H9 (cell line): ENCODE data around the gene KTN1. TPM values are rescaled to one million over a fixed set of nuclear protein-coding genes. Genes with fewer than 3 reads are reported as not detected.

Experiments used
- DNase-seq: peaks from one replicate; pipeline ENCODE4 v3.0.0-alpha.2; 2017
- H2AFZ ChIP-seq: one replicate; pipeline ENCODE4 v1.6.1; 2013; ENCODE audit warnings: mild to moderate bottlenecking, low read length, control low read depth, moderate library complexity
- H2AK5ac ChIP-seq: 2 replicates; pipeline ENCODE4 v1.6.1; 2013; ENCODE audit warnings: low read length, control low read depth, mixed read lengths; ENCODE audit not compliant: insufficient read length
- H2BK120ac ChIP-seq: one replicate; pipeline ENCODE4 v1.6.1; 2013; ENCODE audit warnings: low read depth, mild to moderate bottlenecking, low read length, control low read depth, inconsistent platforms; ENCODE audit not compliant: poor library complexity, severe bottlenecking
- H2BK12ac ChIP-seq: 2 replicates; pipeline ENCODE4 v1.6.1; 2013; ENCODE audit warnings: low read length, control low read depth, mixed read lengths, low read depth; ENCODE audit not compliant: insufficient read length
- H2BK15ac ChIP-seq: 2 replicates; pipeline ENCODE4 v1.6.1; 2013; ENCODE audit warnings: low read depth, low read length, control low read depth
- H2BK20ac ChIP-seq: one replicate; pipeline ENCODE4 v1.6.1; 2013; ENCODE audit warnings: low read depth, mild to moderate bottlenecking, low read length, control low read depth, inconsistent platforms; ENCODE audit not compliant: poor library complexity, severe bottlenecking
- H2BK5ac ChIP-seq: 2 replicates; pipeline ENCODE4 v1.6.1; 2013; ENCODE audit warnings: low read length, control low read depth, mixed read lengths; ENCODE audit not compliant: insufficient read length
- H3K14ac ChIP-seq: 2 replicates; pipeline ENCODE4 v1.6.1; 2013; ENCODE audit warnings: low read length, control low read depth; ENCODE audit not compliant: insufficient read depth
- H3K18ac ChIP-seq: 2 replicates; pipeline ENCODE4 v1.6.1; 2013; ENCODE audit warnings: low read depth, mild to moderate bottlenecking, mixed read lengths, low read length, control low read depth; ENCODE audit not compliant: insufficient read length
- H3K23ac ChIP-seq: 2 replicates; pipeline ENCODE4 v1.6.1; 2013; ENCODE audit warnings: low read length, control low read depth, mixed read lengths, low read depth; ENCODE audit not compliant: insufficient read length
- H3K23me2 ChIP-seq: 2 replicates; pipeline ENCODE4 v1.6.1; 2013; ENCODE audit warnings: low read depth, mild to moderate bottlenecking, mixed read lengths, low read length, control low read depth; ENCODE audit not compliant: insufficient read length, poor library complexity, severe bottlenecking
- H3K27ac ChIP-seq: 2 replicates; pipeline ENCODE4 v1.5.1; 2013; ENCODE audit warnings: low read length, control low read depth, mixed read lengths, low read depth; ENCODE audit not compliant: insufficient read length
- H3K27me3 ChIP-seq: 2 replicates; pipeline ENCODE4 v1.6.1; 2013; ENCODE audit warnings: low read length, control low read depth, inconsistent platforms; ENCODE audit not compliant: insufficient read depth
- H3K4ac ChIP-seq: 2 replicates; pipeline ENCODE4 v1.6.1; 2013; ENCODE audit warnings: low read depth, mild to moderate bottlenecking, control low read depth, inconsistent platforms, low read length, moderate library complexity
- H3K4me1 ChIP-seq: 2 replicates; pipeline ENCODE4 v1.6.1; 2013; ENCODE audit warnings: low read length, control low read depth, inconsistent platforms; ENCODE audit not compliant: insufficient read depth
- H3K4me2 ChIP-seq: 2 replicates; pipeline ENCODE4 v1.6.1; 2013; ENCODE audit warnings: low read length, control low read depth, mixed read lengths; ENCODE audit not compliant: insufficient read length, insufficient read depth
- H3K56ac ChIP-seq: 2 replicates; pipeline ENCODE4 v1.6.1; 2013; ENCODE audit warnings: low read depth, mild to moderate bottlenecking, mixed read lengths, low read length, control low read depth; ENCODE audit not compliant: insufficient read length
- H3K79me1 ChIP-seq: 2 replicates; pipeline ENCODE4 v1.6.1; 2013; ENCODE audit warnings: low read depth, mild to moderate bottlenecking, moderate library complexity, low read length, control low read depth, inconsistent platforms; ENCODE audit not compliant: insufficient read depth, poor library complexity, severe bottlenecking
- H3K79me2 ChIP-seq: 2 replicates; pipeline ENCODE4 v1.6.1; 2013; ENCODE audit warnings: low read length, control low read depth, inconsistent platforms; ENCODE audit not compliant: insufficient read depth
- H3K9ac ChIP-seq: 2 replicates; pipeline ENCODE4 v1.6.1; 2013; ENCODE audit warnings: low read length, control low read depth, mixed read lengths; ENCODE audit not compliant: insufficient read length; ENCODE audit errors: extremely low read depth
- H3K9me3 ChIP-seq: one replicate; pipeline ENCODE4 v1.6.1; 2013; ENCODE audit warnings: low read depth, low read length, inconsistent platforms; ENCODE audit not compliant: control insufficient read depth
- H3T11ph ChIP-seq: one replicate; pipeline ENCODE4 v1.6.1; 2013; ENCODE audit warnings: mild to moderate bottlenecking, low read length, control low read depth, inconsistent platforms
- H4K20me1 ChIP-seq: one replicate; pipeline ENCODE4 v1.6.1; 2013; ENCODE audit not compliant: control insufficient read depth, insufficient read length, insufficient read depth
- H4K5ac ChIP-seq: 2 replicates; pipeline ENCODE4 v1.6.1; 2013; ENCODE audit warnings: low read depth, mild to moderate bottlenecking, mixed read lengths, low read length, control low read depth; ENCODE audit not compliant: insufficient read length
- H4K8ac ChIP-seq: replicated peaks from 2 replicates; pipeline ENCODE4 v1.6.1; 2013; ENCODE audit warnings: low read length, control low read depth, mixed read lengths, low read depth; ENCODE audit not compliant: insufficient read length
- H4K91ac ChIP-seq: 2 replicates; pipeline ENCODE4 v1.6.1; 2013; ENCODE audit warnings: low read depth, mild to moderate bottlenecking, moderate library complexity, mixed read lengths, low read length, control low read depth; ENCODE audit not compliant: insufficient read length
- H3K27ac Mint-ChIP-seq, 3 experiments: 2 replicates in 2 of 3; 3 replicates in 1 of 3; pipeline ENCODE4 v1.8.0; 2020 to 2021; ENCODE audit warnings: mixed read lengths in 3 of 3, mild to moderate bottlenecking in 1 of 3, moderate library complexity in 1 of 3
- H3K27me3 Mint-ChIP-seq: 2 replicates; pipeline ENCODE4 v1.8.0; 2021; ENCODE audit warnings: low read depth, mild to moderate bottlenecking, moderate library complexity, mixed read lengths
- H3K36me3 Mint-ChIP-seq, 3 experiments: 2 replicates in 2 of 3; 3 replicates in 1 of 3; pipeline ENCODE4 v1.8.0; 2020 to 2021; ENCODE audit warnings: low read depth in 3 of 3, mixed read lengths in 3 of 3; ENCODE audit not compliant: insufficient read depth in 1 of 3
- H3K4me1 Mint-ChIP-seq, 2 experiments: 2 replicates each; pipeline ENCODE4 v1.8.0; 2020; ENCODE audit warnings: mixed read lengths in 2 of 2
- H3K4me3 Mint-ChIP-seq, 2 experiments: 2 replicates in 1 of 2; 3 replicates in 1 of 2; pipeline ENCODE4 v1.8.0; 2020 to 2021; ENCODE audit warnings: mild to moderate bottlenecking in 2 of 2, mixed read lengths in 2 of 2, moderate library complexity in 1 of 2
- H3K9me3 Mint-ChIP-seq, 2 experiments: 2 replicates in 1 of 2; 3 replicates in 1 of 2; pipeline ENCODE4 v1.8.0; 2020; ENCODE audit warnings: mild to moderate bottlenecking in 2 of 2, mixed read lengths in 2 of 2, moderate library complexity in 1 of 2
- WGBS: extraction: QIAGEN DNeasy Blood & Tissue Kit; methylation state at CpG from one replicate; pipeline ENCODE4 v1.1.7; 2013; ENCODE audit warnings: missing lambda C conversion rate, low lambda C conversion rate, mixed read lengths; ENCODE audit not compliant: insufficient read length; ENCODE audit errors: extremely low coverage; 5-methylcytosine and 5-hydroxymethylcytosine counted together
- total RNA-seq: library from RNA; stranded (reverse); gene quantifications from 2 replicates; pipeline ENCODE4 v1.2.1, GENCODE V29; 2021
- TF ChIP-seq, protein P1 (sequence below): fragments of 200-600 bp; sonication (generic); conservative IDR thresholded peaks from 3 replicates; pipeline ENCODE4 v1.8.0; 2021; ENCODE audit warnings: antibody characterized with exemption, mild to moderate bottlenecking

Gene KTN1
- total RNA-seq, 1 experiment from 2014 or later, result 128 TPM

DNA sequence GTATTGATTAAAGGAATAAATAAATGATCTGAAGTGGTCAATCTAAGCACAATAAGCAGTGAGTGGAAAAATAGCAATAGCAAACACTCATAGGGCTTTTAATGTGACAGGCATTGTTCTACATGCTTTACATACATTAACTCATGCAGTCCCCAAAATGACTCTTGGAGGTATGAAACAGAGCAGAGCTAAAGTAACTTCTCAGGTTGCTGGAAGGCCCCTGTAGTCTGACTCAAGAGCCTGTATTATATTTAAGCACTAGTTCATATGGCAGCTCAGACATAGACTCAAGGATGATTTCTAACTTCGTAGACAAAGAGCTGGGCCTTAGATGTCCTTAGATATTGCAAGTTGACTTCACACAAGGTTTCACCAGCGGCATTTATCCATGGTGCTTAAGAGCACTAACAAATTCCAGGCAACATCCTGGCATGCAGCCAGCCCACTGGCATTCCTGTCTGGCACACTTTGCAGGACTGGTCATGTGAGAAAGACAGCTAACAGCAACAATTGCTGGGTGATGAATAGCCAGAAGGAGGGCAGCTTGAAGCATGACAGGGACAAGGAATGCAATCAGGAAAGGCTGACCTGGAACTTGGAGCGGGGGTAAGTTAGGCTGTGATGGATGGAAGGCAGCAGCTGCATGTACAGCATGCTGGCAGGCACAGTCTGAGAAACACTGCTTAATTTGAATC, 22.9 kb upstream of the KTN1 start:
- Histone ChIP-seq H3K27ac (no peak overlapping the region), H3K4ac (no peak overlapping the region), H3K4me2 (no peak overlapping the region), H3K27me3 (no peaks in the 10 kb centered on the region), H3K56ac (no peak overlapping the region), H3K23me2 (no peaks in the 10 kb centered on the region), H2BK12ac (no peak overlapping the region), H2BK15ac (no peak overlapping the region), H2BK120ac (no peak overlapping the region), H3K14ac (no peak overlapping the region), H3T11ph (no peak overlapping the region), H4K8ac (no peak overlapping the region), H3K79me2 (no peaks in the 10 kb centered on the region), H3K18ac (no peak overlapping the region), H3K9me3 (no peaks in the 10 kb centered on the region), H3K23ac (no peak overlapping the region), H3K79me1 (no peaks in the 10 kb centered on the region), H2BK20ac (no peak overlapping the region), H2AK5ac (no peak overlapping the region), H2AFZ (no peak overlapping the region), H3K9ac (no peak overlapping the region), H2BK5ac (no peak overlapping the region), H4K91ac (no peak overlapping the region), H4K20me1 (no peaks in the 10 kb centered on the region), H4K5ac (no peak overlapping the region), H3K4me1 (no peaks in the 10 kb centered on the region)
- no peaks in the 10 kb centered on the region; a peak in 2 of 4 replicates for H3K4me1 Mint-ChIP-seq
- no peak for DNase-seq
- no peak overlapping the region for H3K4me3 Mint-ChIP-seq
- no peaks in the 10 kb centered on the region; a peak in 1 of 5 replicates for H3K9me3 Mint-ChIP-seq
- WGBS, result no CpG with 5 or more reads among the region's 3 CpGs
- no peaks in the 10 kb centered on the region for H3K27me3 Mint-ChIP-seq
- H3K36me3 Mint-ChIP-seq, result peaks cover 0 to 4% (median 0%) of the 10 kb centered on the region in 3 experiments; a peak in 1 of 7 replicates
- TF ChIP-seq, protein P1, sequence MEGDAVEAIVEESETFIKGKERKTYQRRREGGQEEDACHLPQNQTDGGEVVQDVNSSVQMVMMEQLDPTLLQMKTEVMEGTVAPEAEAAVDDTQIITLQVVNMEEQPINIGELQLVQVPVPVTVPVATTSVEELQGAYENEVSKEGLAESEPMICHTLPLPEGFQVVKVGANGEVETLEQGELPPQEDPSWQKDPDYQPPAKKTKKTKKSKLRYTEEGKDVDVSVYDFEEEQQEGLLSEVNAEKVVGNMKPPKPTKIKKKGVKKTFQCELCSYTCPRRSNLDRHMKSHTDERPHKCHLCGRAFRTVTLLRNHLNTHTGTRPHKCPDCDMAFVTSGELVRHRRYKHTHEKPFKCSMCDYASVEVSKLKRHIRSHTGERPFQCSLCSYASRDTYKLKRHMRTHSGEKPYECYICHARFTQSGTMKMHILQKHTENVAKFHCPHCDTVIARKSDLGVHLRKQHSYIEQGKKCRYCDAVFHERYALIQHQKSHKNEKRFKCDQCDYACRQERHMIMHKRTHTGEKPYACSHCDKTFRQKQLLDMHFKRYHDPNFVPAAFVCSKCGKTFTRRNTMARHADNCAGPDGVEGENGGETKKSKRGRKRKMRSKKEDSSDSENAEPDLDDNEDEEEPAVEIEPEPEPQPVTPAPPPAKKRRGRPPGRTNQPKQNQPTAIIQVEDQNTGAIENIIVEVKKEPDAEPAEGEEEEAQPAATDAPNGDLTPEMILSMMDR, result no peak
- no peak overlapping the region; a peak in 1 of 7 replicates for H3K27ac Mint-ChIP-seq
